SK-N-SH (cell line): Measurements from ENCODE around the gene MVB12B. TPM values are rescaled to one million over a fixed set of nuclear protein-coding genes. Genes with fewer than 3 reads are reported as not detected.

ENCODE experiments used
- CTCF ChIA-PET: fragments of 300-600, 350-600 bp; formaldehyde crosslinking; extraction: SDS; loops from one replicate; lab custom pipeline; 2021; lab: Yijun Ruan, JAX
- POLR2A ChIA-PET: fragments of 350-600 bp; sonication (Branson Sonifier 250); formaldehyde crosslinking; extraction: SDS; loops from one replicate; lab custom pipeline; 2020; ENCODE audit warnings: antibody characterized with exemption, inconsistent platforms; lab: Yijun Ruan, JAX
- DNase-seq: peaks from one replicate; pipeline ENCODE4 v3.0.0; 2012
- H2AFZ ChIP-seq: fragments of 200-600 bp; sonication (generic); 2 replicates; pipeline ENCODE4 v1.8.1; 2016; ENCODE audit warnings: antibody characterized with exemption, mild to moderate bottlenecking, low read depth
- H3F3A ChIP-seq: fragments of 200-600 bp; sonication (generic); replicated peaks from 2 replicates; pipeline ENCODE3; 2016; ENCODE audit warnings: antibody characterized with exemption, mild to moderate bottlenecking; ENCODE audit not compliant: insufficient read depth
- H3K27ac ChIP-seq, 2 experiments: fragments of 200-500 bp in 1 of 2; fragments of 200-600 bp in 1 of 2; sonication (Bioruptor generic) in 1 of 2; sonication (generic), shearing (Covaris generic) in 1 of 2; 2 replicates each; pipeline versions ENCODE4 v1.5.1 to v1.6.1; 2014 to 2016; ENCODE audit warnings: low read depth in 2 of 2, inconsistent platforms in 1 of 2, low read length in 1 of 2, mild to moderate bottlenecking in 1 of 2, mixed read lengths in 1 of 2
- H3K27me3 ChIP-seq: fragments of 200-600 bp; sonication (generic), shearing (Covaris generic); 2 replicates; pipeline ENCODE4 v1.6.1; 2016; ENCODE audit warnings: mixed run types; ENCODE audit not compliant: insufficient read depth
- H3K36me3 ChIP-seq, 2 experiments: fragments of 200-500 bp in 1 of 2; fragments of 200-600 bp in 1 of 2; sonication (Bioruptor generic) in 1 of 2; sonication (generic) in 1 of 2; replicated peaks in 1 of 2; 2 replicates each; pipeline versions ENCODE3 to v1.5.1; 2014 to 2016; ENCODE audit warnings: low read length in 1 of 2, mild to moderate bottlenecking in 1 of 2; ENCODE audit not compliant: insufficient read depth in 2 of 2, control insufficient read depth in 1 of 2
- H3K4me1 ChIP-seq, 2 experiments: fragments of 200-500 bp in 1 of 2; fragments of 200-600 bp in 1 of 2; sonication (Bioruptor generic) in 1 of 2; sonication (generic), shearing (Covaris generic) in 1 of 2; 2 replicates each; pipeline versions ENCODE4 v1.5.1 to v1.6.1; 2014 to 2016; ENCODE audit warnings: low read depth in 1 of 2, low read length in 1 of 2, mixed run types in 1 of 2; ENCODE audit not compliant: insufficient read depth in 2 of 2, control insufficient read depth in 1 of 2
- H3K4me2 ChIP-seq: fragments of 200-600 bp; sonication (generic), shearing (Covaris generic); 2 replicates; pipeline ENCODE4 v1.6.1; 2017; ENCODE audit warnings: mixed run types
- H3K4me3 ChIP-seq, 2 experiments: fragments of 200-500 bp in 1 of 2; fragments of 200-600 bp in 1 of 2; sonication (Bioruptor generic) in 1 of 2; sonication (generic), shearing (Covaris generic) in 1 of 2; 2 replicates each; pipeline versions ENCODE4 v1.5.1 to v1.8.1; 2014 to 2016; ENCODE audit warnings: low read depth in 2 of 2, inconsistent platforms in 1 of 2, low read length in 1 of 2, mild to moderate bottlenecking in 1 of 2, mixed read lengths in 1 of 2, moderate library complexity in 1 of 2
- H3K79me2 ChIP-seq: fragments of 200-600 bp; sonication (generic); 2 replicates; pipeline ENCODE4 v1.8.1; 2017; ENCODE audit warnings: mild to moderate bottlenecking; ENCODE audit not compliant: insufficient read depth
- H3K9ac ChIP-seq: fragments of 200-600 bp; sonication (generic); 2 replicates; pipeline ENCODE4 v1.6.1; 2017; ENCODE audit warnings: mixed run types
- H3K9me2 ChIP-seq: fragments of 200-600 bp; sonication (generic); 2 replicates; pipeline ENCODE4 v1.6.1; 2017; ENCODE audit warnings: mixed run types
- H3K9me3 ChIP-seq: fragments of 200-600 bp; sonication (generic); 2 replicates; pipeline ENCODE4 v1.6.1; 2017; ENCODE audit warnings: mixed run types, mild to moderate bottlenecking, moderate library complexity
- H4K20me1 ChIP-seq: fragments of 200-600 bp; sonication (generic); 2 replicates; pipeline ENCODE4 v1.6.1; 2017; ENCODE audit warnings: mild to moderate bottlenecking, mixed run types; ENCODE audit not compliant: insufficient read depth
- EZH2phosphoT487 ChIP-seq: fragments of 200-600 bp; sonication (generic); IDR thresholded peaks from 2 replicates; pipeline ENCODE4 v1.6.1; 2017; ENCODE audit warnings: low read depth, mixed run types, mild to moderate bottlenecking, antibody characterized with exemption, moderate library complexity, borderline replicate concordance
- FOSL2 ChIP-seq: IDR thresholded peaks from 2 replicates; pipeline ENCODE4 v1.4.0; 2012; ENCODE audit warnings: low read depth, mild to moderate bottlenecking, moderate library complexity, borderline replicate concordance
- FOXJ3 ChIP-seq: sonication (generic); formaldehyde crosslinking; IDR thresholded peaks from 2 replicates; pipeline ENCODE4 v1.5.1; 2020; ENCODE audit warnings: mild to moderate bottlenecking, missing genetic modification reagents
- GABPA ChIP-seq: IDR thresholded peaks from 2 replicates; pipeline ENCODE4 v1.4.0; 2012; ENCODE audit warnings: low read depth, mild to moderate bottlenecking
- JUND ChIP-seq: IDR thresholded peaks from 2 replicates; pipeline ENCODE4 v1.4.0; 2012
- MAX ChIP-seq: IDR thresholded peaks from 2 replicates; pipeline ENCODE4 v1.4.0; 2012; ENCODE audit warnings: low read depth
- MEF2A ChIP-seq: IDR thresholded peaks from 2 replicates; pipeline ENCODE4 v1.4.0; 2012; ENCODE audit warnings: low read depth, borderline replicate concordance
- NFIC ChIP-seq: IDR thresholded peaks from 2 replicates; pipeline ENCODE4 v1.4.0; 2012; ENCODE audit warnings: borderline replicate concordance
- PBX3 ChIP-seq: IDR thresholded peaks from 2 replicates; pipeline ENCODE4; 2012
- POLR2AphosphoS5 ChIP-seq: IDR thresholded peaks from 2 replicates; pipeline ENCODE4 v1.6.1; 2012; ENCODE audit warnings: low read depth, low read length
- RAD21 ChIP-seq: IDR thresholded peaks from 2 replicates; pipeline ENCODE4 v1.6.1; 2012; ENCODE audit warnings: mild to moderate bottlenecking, low read length
- RCOR1 ChIP-seq: fragments of 150-350 bp; IDR thresholded peaks from 2 replicates; pipeline ENCODE4 v1.6.1; 2017; ENCODE audit warnings: antibody characterized with exemption, low read length
- RFX5 ChIP-seq: IDR thresholded peaks from 2 replicates; pipeline ENCODE4 v1.6.1; 2012; ENCODE audit warnings: mild to moderate bottlenecking, improper control_type of control experiment, low read length
- RXRA ChIP-seq: IDR thresholded peaks from 2 replicates; pipeline ENCODE4 v1.4.0; 2012; ENCODE audit warnings: low read depth, mild to moderate bottlenecking, borderline replicate concordance
- SIN3A ChIP-seq: IDR thresholded peaks from 2 replicates; pipeline ENCODE4 v1.6.1; 2012; ENCODE audit warnings: low read depth, mild to moderate bottlenecking, low read length, moderate library complexity, borderline replicate concordance
- SMC3 ChIP-seq: IDR thresholded peaks from 2 replicates; pipeline ENCODE4 v1.6.1; 2012; ENCODE audit warnings: low read depth, low read length, improper control_type of control experiment
- TCF12 ChIP-seq: IDR thresholded peaks from 2 replicates; pipeline ENCODE4 v1.4.0; 2012
- TEAD4 ChIP-seq: IDR thresholded peaks from 2 replicates; pipeline ENCODE4 v1.4.0; 2012; ENCODE audit warnings: mild to moderate bottlenecking, borderline replicate concordance; ENCODE audit not compliant: insufficient read depth
- YY1 ChIP-seq: IDR thresholded peaks from 2 replicates; pipeline ENCODE4 v1.4.0; 2012; ENCODE audit warnings: low read depth, mild to moderate bottlenecking
- WGBS: methylation state at CpG from one replicate; pipeline ENCODE4 v1.1.6; 2017; ENCODE audit warnings: low lambda C conversion rate; 5-methylcytosine and 5-hydroxymethylcytosine counted together
- polyA plus RNA-seq, 3 experiments: library from polyadenylated mRNA; depleted of rRNA; stranded (reverse); fragments of >200 nt; gene quantifications; 2 replicates each; pipeline ENCODE4 v1.2.3, GENCODE V29; 2012
- TF ChIP-seq, protein P1 (sequence below): IDR thresholded peaks from 2 replicates; pipeline ENCODE4 v1.4.0; 2012; ENCODE audit warnings: low read depth, borderline replicate concordance
- TF ChIP-seq, protein P2 (sequence below): fragments of 150-350 bp; IDR thresholded peaks from 2 replicates; pipeline ENCODE4 v1.6.1; 2017; ENCODE audit warnings: antibody characterized with exemption, low read length, low read depth, borderline replicate concordance
- TF ChIP-seq, protein P3 (sequence below): IDR thresholded peaks from 2 replicates; pipeline ENCODE4 v1.4.0; 2012; ENCODE audit warnings: low read depth, borderline replicate concordance

The MVB12B gene
- polyA plus RNA-seq, 1 of the 3 experiments (the other 2 are of a cell fraction), result 5.1 TPM

GRCh38 chr9:126395439-126396212 lies 69.0 kb downstream of the MVB12B start:
- H3K27me3 ChIP-seq, result no peaks in the 10 kb centered on the region
- 61% methylated on average over 7 of the region's 7 CpGs for WGBS
- peaks cover 4 to 5% of the 10 kb centered on the region in 2 experiments; a peak in 1 of 4 replicates for H3K4me1 ChIP-seq
- no peaks in the 10 kb centered on the region for H3K79me2 ChIP-seq
- no peak overlapping the region for H3K4me2 ChIP-seq
- H2AFZ ChIP-seq, result no peak overlapping the region
- H3K4me3 ChIP-seq, result no peak overlapping the region
- no peaks in the 10 kb centered on the region; the same call in 1 of the 2 replicates for H4K20me1 ChIP-seq
- no peaks in the 10 kb centered on the region for H3K9me3 ChIP-seq
- no peak overlapping the region for H3K9ac ChIP-seq
- ChIA-PET POLR2A (no interaction called here), CTCF (interaction anchor here (0.9 to 4.9 kb wide), 7 partner anchors 9 to 988 kb away, joined by 3 to 51 read pairs (median 8); no protein-coding TSS in a partner anchor)
- H3K36me3 ChIP-seq, result peaks cover 4 to 21% of the 10 kb centered on the region in 2 experiments
- H3K27ac ChIP-seq, result no peak overlapping the region
- DNase-seq, result no peak
- H3F3A ChIP-seq, result peaks cover 10% of the 10 kb centered on the region
- no peaks in the 10 kb centered on the region for H3K9me2 ChIP-seq
- TF ChIP-seq JUND (peak; percentile 62), NFIC (peak; percentile 58), TCF12 (peak; percentile 44; the same call in 1 of the 2 replicates), FOSL2 (peak; percentile 80), FOXJ3 (no peak)

DNA sequence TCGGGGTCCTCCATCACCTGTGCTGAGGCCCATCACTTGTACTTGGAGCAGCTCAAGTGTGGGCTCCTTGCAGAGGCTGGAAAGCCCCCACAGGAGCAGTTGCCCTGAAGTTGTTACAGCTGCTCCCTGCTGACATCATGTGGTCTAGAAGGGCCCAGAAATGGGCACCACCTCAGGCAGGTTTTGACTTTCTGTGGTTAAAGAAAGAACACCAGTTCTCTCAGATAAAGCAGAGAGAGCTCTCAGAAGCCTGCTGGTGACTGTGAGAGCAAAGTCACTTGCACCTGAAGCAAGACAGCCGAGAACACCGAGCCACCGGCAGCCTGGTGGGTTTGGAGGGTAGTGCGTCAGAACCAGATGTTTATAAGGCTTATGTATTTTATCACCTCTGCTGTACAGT lies 70.4 kb downstream of the MVB12B start:
- WGBS, result 95% methylated on average over 4 of the region's 5 CpGs

More for the DNA sequence above, 70.4 kb downstream of the MVB12B start:
- Histone ChIP-seq H4K20me1 (no peaks in the 10 kb centered on the region; the same call in 1 of the 2 replicates), H3K9me3 (no peaks in the 10 kb centered on the region), H2AFZ (no peak overlapping the region), H3K27me3 (no peaks in the 10 kb centered on the region), H3K9ac (no peak overlapping the region), H3K4me3 (no peak overlapping the region), H3K27ac (no peak overlapping the region), H3K4me2 (no peak overlapping the region), H3F3A (peaks cover 10% of the 10 kb centered on the region), H3K4me1 (peaks cover 4 to 5% of the 10 kb centered on the region in 2 experiments; a peak in 1 of 4 replicates), H3K79me2 (no peaks in the 10 kb centered on the region), H3K36me3 (peaks cover 4 to 21% of the 10 kb centered on the region in 2 experiments), H3K9me2 (no peaks in the 10 kb centered on the region)
- CTCF ChIA-PET, result interaction anchor here (1.2 to 5.9 kb wide), 6 partner anchors 10 to 652 kb away, joined by 3 to 69 read pairs (median 40); no protein-coding TSS in a partner anchor
- POLR2A ChIA-PET, result no interaction called here
- no peak for TF ChIP-seq MEF2A
- TF ChIP-seq RXRA, result no peak
- no peak for TF ChIP-seq GABPA
- no peak for TF ChIP-seq RCOR1
- TF ChIP-seq EZH2phosphoT487, result no peak
- TF ChIP-seq POLR2AphosphoS5, result no peak
- no peak for TF ChIP-seq JUND
- TF ChIP-seq SIN3A, result no peak
- TF ChIP-seq, protein P1, sequence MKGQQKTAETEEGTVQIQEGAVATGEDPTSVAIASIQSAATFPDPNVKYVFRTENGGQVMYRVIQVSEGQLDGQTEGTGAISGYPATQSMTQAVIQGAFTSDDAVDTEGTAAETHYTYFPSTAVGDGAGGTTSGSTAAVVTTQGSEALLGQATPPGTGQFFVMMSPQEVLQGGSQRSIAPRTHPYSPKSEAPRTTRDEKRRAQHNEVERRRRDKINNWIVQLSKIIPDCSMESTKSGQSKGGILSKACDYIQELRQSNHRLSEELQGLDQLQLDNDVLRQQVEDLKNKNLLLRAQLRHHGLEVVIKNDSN, result no peak
- TF ChIP-seq SMC3, result no peak
- no peak for TF ChIP-seq TEAD4
- no peak for TF ChIP-seq PBX3
- TF ChIP-seq RFX5, result no peak
- TF ChIP-seq, protein P2, sequence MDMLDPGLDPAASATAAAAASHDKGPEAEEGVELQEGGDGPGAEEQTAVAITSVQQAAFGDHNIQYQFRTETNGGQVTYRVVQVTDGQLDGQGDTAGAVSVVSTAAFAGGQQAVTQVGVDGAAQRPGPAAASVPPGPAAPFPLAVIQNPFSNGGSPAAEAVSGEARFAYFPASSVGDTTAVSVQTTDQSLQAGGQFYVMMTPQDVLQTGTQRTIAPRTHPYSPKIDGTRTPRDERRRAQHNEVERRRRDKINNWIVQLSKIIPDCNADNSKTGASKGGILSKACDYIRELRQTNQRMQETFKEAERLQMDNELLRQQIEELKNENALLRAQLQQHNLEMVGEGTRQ, result no peak
- no peak; the same call in 1 of the 2 replicates for TF ChIP-seq RAD21
- no peak for TF ChIP-seq YY1
- TF ChIP-seq, protein P3, sequence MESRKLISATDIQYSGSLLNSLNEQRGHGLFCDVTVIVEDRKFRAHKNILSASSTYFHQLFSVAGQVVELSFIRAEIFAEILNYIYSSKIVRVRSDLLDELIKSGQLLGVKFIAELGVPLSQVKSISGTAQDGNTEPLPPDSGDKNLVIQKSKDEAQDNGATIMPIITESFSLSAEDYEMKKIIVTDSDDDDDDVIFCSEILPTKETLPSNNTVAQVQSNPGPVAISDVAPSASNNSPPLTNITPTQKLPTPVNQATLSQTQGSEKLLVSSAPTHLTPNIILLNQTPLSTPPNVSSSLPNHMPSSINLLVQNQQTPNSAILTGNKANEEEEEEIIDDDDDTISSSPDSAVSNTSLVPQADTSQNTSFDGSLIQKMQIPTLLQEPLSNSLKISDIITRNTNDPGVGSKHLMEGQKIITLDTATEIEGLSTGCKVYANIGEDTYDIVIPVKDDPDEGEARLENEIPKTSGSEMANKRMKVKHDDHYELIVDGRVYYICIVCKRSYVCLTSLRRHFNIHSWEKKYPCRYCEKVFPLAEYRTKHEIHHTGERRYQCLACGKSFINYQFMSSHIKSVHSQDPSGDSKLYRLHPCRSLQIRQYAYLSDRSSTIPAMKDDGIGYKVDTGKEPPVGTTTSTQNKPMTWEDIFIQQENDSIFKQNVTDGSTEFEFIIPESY, result no peak
- TF ChIP-seq MAX, result no peak
- no peak for TF ChIP-seq FOSL2
- no peak for TF ChIP-seq NFIC
- DNase-seq, result no peak
